AG09319 (cell line): Measurements from ENCODE around the gene PEX26.

Source experiments
- DNase-seq: peaks from one replicate; pipeline ENCODE4 v3.0.0-alpha.2; 2010; ENCODE audit warnings: low read depth; ENCODE audit errors: extremely low read depth
- CTCF ChIP-seq: IDR thresholded peaks from 2 replicates; pipeline ENCODE4 v1.5.1; 2011; ENCODE audit warnings: low read depth, mild to moderate bottlenecking, inconsistent platforms, low read length, moderate library complexity

PEX26 gene

GRCh38 chr22:18077087-18077638 is 627 bp upstream of the PEX26 start:
- DNase-seq = no peak
- TF ChIP-seq CTCF = no peak

- DNase-seq = no peak
- no peak; the same call in none of the 2 replicates for TF ChIP-seq CTCF
Measured at GRCh38 chr22:18078329-18079041, 695 bp downstream of the PEX26 start.

GRCh38 chr22:18079706-18080233 is 2.0 kb downstream of the PEX26 start:
- no peak for TF ChIP-seq CTCF
- no peak for DNase-seq

- no peak for TF ChIP-seq CTCF
Measured at GRCh38 chr22:18081416-18081815, 3.6 kb downstream of the PEX26 start.

GRCh38 chr22:18082467-18082866 is 4.7 kb downstream of the PEX26 start:
- TF ChIP-seq CTCF = no peak
- no peak for DNase-seq

More at GRCh38 chr22:18081416-18081815, 3.6 kb downstream of the PEX26 start:
- DNase-seq = no peak

- DNase-seq = no peak
- TF ChIP-seq CTCF = no peak
Measured at GRCh38 chr22:18083406-18083805, 5.6 kb downstream of the PEX26 start.

GRCh38 chr22:18085188-18085587 is 7.4 kb downstream of the PEX26 start:
- no peak for TF ChIP-seq CTCF
- no peak for DNase-seq
